Gastroesophageal sphincter (tissue), 4 donors: Measurements from ENCODE around the gene BAG3. TPM values are rescaled to one million over a fixed set of nuclear protein-coding genes. Genes with fewer than 3 reads are reported as not detected.

ENCODE experiments used
- ATAC-seq: fragments of 150-250 bp; one replicate; pipeline ENCODE4 v1.9.1; 2016; ENCODE audit warnings: mild to moderate bottlenecking, moderate library complexity
- H3K27ac ChIP-seq, 4 donors: fragments of 200-600 bp; sonication (generic) in 3 of 4; 1 replicate in 3 of 4; 2 replicates in 1 of 4; pipeline ENCODE4 v1.5.1; 2016 to 2019
- H3K27me3 ChIP-seq: fragments of 200-600 bp; sonication (generic); one replicate; pipeline ENCODE4 v1.5.1; 2019
- H3K36me3 ChIP-seq, 2 donors: fragments of 200-600 bp; sonication (generic); one replicate each; pipeline ENCODE4 v1.5.1; 2019; ENCODE audit warnings: control low read depth in 1 of 2
- H3K4me1 ChIP-seq, 3 donors: fragments of 200-600 bp; sonication (generic); 1 replicate in 2 of 3; 2 replicates in 1 of 3; pipeline ENCODE4 v1.5.1; 2016 to 2019; ENCODE audit warnings: control low read depth in 2 of 3
- H3K4me3 ChIP-seq, 2 donors: fragments of 200-600 bp; sonication (generic); one replicate each; pipeline ENCODE4 v1.5.1; 2019; ENCODE audit warnings: mild to moderate bottlenecking in 1 of 2, moderate library complexity in 1 of 2
- H3K9me3 ChIP-seq, 3 donors: fragments of 200-600 bp; sonication (generic); one replicate each; pipeline ENCODE4 v1.5.1; 2017 to 2019; ENCODE audit warnings: control low read depth in 2 of 3
- CTCF ChIP-seq, 4 experiments: fragments of 200-600 bp in 2 of 4; fragments of 450-650 bp in 2 of 4; sonication (generic) in 1 of 4; IDR thresholded peaks; one replicate each; pipeline ENCODE4 v1.5.1; 2017 to 2019; ENCODE audit warnings: antibody characterized with exemption in 4 of 4, mild to moderate bottlenecking in 2 of 4, moderate library complexity in 2 of 4
- EP300 ChIP-seq: sonication (generic); formaldehyde crosslinking; IDR thresholded peaks from one replicate; pipeline ENCODE4 v1.6.1; 2017; ENCODE audit warnings: antibody characterized with exemption, mild to moderate bottlenecking
- POLR2A ChIP-seq, 2 donors: fragments of 450-650 bp; IDR thresholded peaks; one replicate each; pipeline ENCODE4 v1.6.1; 2017; ENCODE audit warnings: antibody characterized with exemption in 2 of 2, mild to moderate bottlenecking in 2 of 2, moderate library complexity in 1 of 2
- POLR2AphosphoS5 ChIP-seq: sonication (generic); formaldehyde crosslinking; IDR thresholded peaks from one replicate; pipeline ENCODE4 v1.6.1; 2017; ENCODE audit warnings: antibody characterized with exemption
- WGBS, 2 donors: methylation state at CpG; one replicate each; pipeline ENCODE4 v1.1.5; 2018; ENCODE audit warnings: low coverage in 1 of 2; 5-methylcytosine and 5-hydroxymethylcytosine counted together
- total RNA-seq, 4 donors: library from RNA; depleted of rRNA; stranded (reverse); fragments of >200 nt; gene quantifications; one replicate each; pipeline ENCODE4 v1.1.0, GENCODE V29; 2016

BAG3 gene
- total RNA-seq, 4 donors from 2014 or later = 31.2 to 80.4 (median 61.4) TPM

- Histone ChIP-seq H3K36me3 (no peaks in the 10 kb centered on the region), H3K9me3 (no peaks in the 10 kb centered on the region), H3K4me3 (no peak overlapping the region), H3K4me1 (peaks cover 7 to 95% (median 40%) of the 10 kb centered on the region in 3 donors), H3K27me3 (no peaks in the 10 kb centered on the region), H3K27ac (peak overlapping the region in 3 of 4 donors; percentile 22 to 99 (median 97))
- WGBS, 2 donors = 67 to 90% methylated on average over 6 to 10 of the region's 12 CpGs
- ATAC-seq = no peak
- TF ChIP-seq CTCF (IDR thresholded peaks at IDR 0.05) = no peak
- no peak for TF ChIP-seq POLR2A (IDR thresholded peaks at IDR 0.05)
- TF ChIP-seq POLR2AphosphoS5 = no peak
- no peak for TF ChIP-seq EP300
Measured at GRCh38 chr10:119663866-119664698, 12.9 kb downstream of the BAG3 start.

GRCh38 chr10:119665901-119666708 lies 14.9 kb downstream of the BAG3 start:
- Histone ChIP-seq H3K4me1 (peaks cover 7 to 84% (median 26%) of the 10 kb centered on the region in 3 donors), H3K27ac (peak overlapping the region in 3 of 4 donors; percentile 73 to 85 (median 76)), H3K4me3 (no peak overlapping the region), H3K27me3 (no peaks in the 10 kb centered on the region), H3K36me3 (peaks cover 0 to 19% of the 10 kb centered on the region in 2 donors), H3K9me3 (no peaks in the 10 kb centered on the region)
- 54 to 91% methylated on average over 11 to 12 of the region's 14 CpGs for WGBS, 2 donors
- no peak for ATAC-seq
- TF ChIP-seq CTCF (IDR thresholded peaks at IDR 0.05) = no peak
- no peak for TF ChIP-seq POLR2A (IDR thresholded peaks at IDR 0.05)
- TF ChIP-seq EP300 = no peak
- no peak for TF ChIP-seq POLR2AphosphoS5

GRCh38 chr10:119666709-119667004 lies 15.5 kb downstream of the BAG3 start:
- ATAC-seq = no peak

GRCh38 chr10:119667562-119668328 lies 16.6 kb downstream of the BAG3 start:
- H3K27ac ChIP-seq = peak overlapping the region; percentile 55 to 85 (median 74)
- H3K36me3 ChIP-seq = peaks cover 0 to 36% of the 10 kb centered on the region in 2 donors
- ATAC-seq = peak; percentile 92
- no peaks in the 10 kb centered on the region for H3K9me3 ChIP-seq
- TF ChIP-seq EP300 = no peak
- TF ChIP-seq POLR2A (IDR thresholded peaks at IDR 0.05) = no peak
- TF ChIP-seq CTCF (IDR thresholded peaks at IDR 0.05) = peak in 1 of 4 experiments; percentile 5
- TF ChIP-seq POLR2AphosphoS5 = peak; percentile 78
- H3K4me1 ChIP-seq = peaks cover 7 to 73% (median 21%) of the 10 kb centered on the region in 3 donors
- H3K27me3 ChIP-seq = no peaks in the 10 kb centered on the region
- H3K4me3 ChIP-seq = no peak overlapping the region
- WGBS, 2 donors = 0 to 40% methylated on average over 1 to 2 of the region's 12 CpGs

More at GRCh38 chr10:119666709-119667004, 15.5 kb downstream of the BAG3 start:
- H3K9me3 ChIP-seq = no peaks in the 10 kb centered on the region
- H3K27ac ChIP-seq = peak overlapping the region in 3 of 4 donors; percentile 73 to 85 (median 76)
- TF ChIP-seq EP300 = no peak
- no peak for TF ChIP-seq POLR2A (IDR thresholded peaks at IDR 0.05)
- peaks cover 0 to 25% of the 10 kb centered on the region in 2 donors for H3K36me3 ChIP-seq
- no peaks in the 10 kb centered on the region for H3K27me3 ChIP-seq
- H3K4me1 ChIP-seq = peaks cover 7 to 84% (median 24%) of the 10 kb centered on the region in 3 donors
- no peak overlapping the region for H3K4me3 ChIP-seq
- 95 to 100% methylated on average over 2 of the region's 2 CpGs for WGBS, 2 donors

- Histone ChIP-seq H3K9me3 (no peaks in the 10 kb centered on the region), H3K27me3 (no peaks in the 10 kb centered on the region), H3K4me3 (no peak overlapping the region), H3K4me1 (peaks cover 7 to 66% (median 21%) of the 10 kb centered on the region in 3 donors), H3K36me3 (peaks cover 0 to 43% of the 10 kb centered on the region in 2 donors), H3K27ac (peak overlapping the region in 3 of 4 donors; percentile 73 to 85 (median 76))
- TF ChIP-seq CTCF (IDR thresholded peaks at IDR 0.05) (no peak), EP300 (no peak), POLR2AphosphoS5 (no peak), POLR2A (IDR thresholded peaks at IDR 0.05) (no peak)
- 65 to 100% methylated on average over 2 of the region's 6 CpGs for WGBS, 2 donors
- ATAC-seq = no peak
Measured at GRCh38 chr10:119668461-119668860, 17.3 kb downstream of the BAG3 start.
